Memory B cell (primary cell): ENCODE measurements around the gene OR6M1.

Source experiments
- ATAC-seq: fragments of 150-1000 bp; cut with Tn5 transposase; 2 replicates; pipeline ENCODE4 v1.10.0; 2021; ENCODE audit warnings: low read depth, mild to moderate bottlenecking, moderate library complexity
- DNase-seq, 2 donors: peaks; one replicate each; pipeline ENCODE4 v3.0.0; 2022; ENCODE audit warnings: low spot score in 2 of 2
- H3K27ac Mint-ChIP-seq: one replicate; pipeline ENCODE4 v1.8.0; 2022; ENCODE audit warnings: mild to moderate bottlenecking, moderate library complexity, mixed read lengths
- H3K27me3 Mint-ChIP-seq: one replicate; pipeline ENCODE4 v1.8.0; 2022; ENCODE audit warnings: mixed read lengths
- H3K36me3 Mint-ChIP-seq: one replicate; pipeline ENCODE4 v1.8.0; 2022; ENCODE audit warnings: mild to moderate bottlenecking, mixed read lengths
- H3K4me1 Mint-ChIP-seq: one replicate; pipeline ENCODE4 v1.8.0; 2022; ENCODE audit warnings: mixed read lengths
- H3K4me3 Mint-ChIP-seq: one replicate; pipeline ENCODE4 v1.8.0; 2022; ENCODE audit warnings: mild to moderate bottlenecking, moderate library complexity, mixed read lengths
- H3K9me3 Mint-ChIP-seq: one replicate; pipeline ENCODE4 v1.8.0; 2022; ENCODE audit warnings: mixed read lengths

Gene OR6M1

DNA sequence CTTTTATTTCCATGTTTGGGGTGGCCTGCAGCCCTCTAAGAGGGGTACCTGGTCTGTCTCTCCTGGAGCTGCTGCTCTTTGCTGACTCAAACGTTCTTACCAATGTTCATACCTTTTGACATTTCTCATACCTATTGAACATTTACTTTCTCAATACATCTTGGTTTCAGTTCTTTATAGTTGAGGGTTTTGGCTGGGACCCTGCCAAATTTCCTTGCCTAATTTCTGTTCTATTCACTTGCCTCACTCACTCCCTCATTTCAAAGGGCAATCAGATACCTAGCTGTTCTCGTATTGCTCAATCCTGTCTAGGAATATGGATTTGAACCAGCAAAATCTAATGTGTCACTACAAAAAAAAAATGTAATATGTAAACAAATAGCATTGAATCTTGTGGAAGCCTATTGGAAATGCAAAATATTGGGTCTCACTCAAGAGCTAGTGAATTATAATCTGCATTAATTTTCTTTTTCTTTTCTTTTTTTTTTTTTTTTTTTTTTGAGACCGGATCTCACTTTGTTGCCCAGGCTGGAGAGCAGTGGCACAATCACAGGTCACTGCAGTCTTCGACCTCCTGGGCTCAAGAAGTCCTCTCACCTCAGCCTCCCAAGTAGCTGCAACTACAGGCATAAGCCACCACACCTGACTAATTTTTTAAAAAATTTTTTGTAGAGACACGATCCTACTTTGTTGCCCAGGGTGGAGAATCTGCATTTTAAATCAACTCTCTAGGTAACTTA lies 7.5 kb downstream of the OR6M1 start:
- Mint-ChIP-seq H3K36me3 (no peaks in the 10 kb centered on the region), H3K4me1 (peaks cover 9% of the 10 kb centered on the region), H3K4me3 (no peak overlapping the region), H3K27me3 (peaks cover 2% of the 10 kb centered on the region), H3K27ac (no peak overlapping the region), H3K9me3 (no peaks in the 10 kb centered on the region)
- DNase-seq (no peak), ATAC-seq (no peak)

DNA sequence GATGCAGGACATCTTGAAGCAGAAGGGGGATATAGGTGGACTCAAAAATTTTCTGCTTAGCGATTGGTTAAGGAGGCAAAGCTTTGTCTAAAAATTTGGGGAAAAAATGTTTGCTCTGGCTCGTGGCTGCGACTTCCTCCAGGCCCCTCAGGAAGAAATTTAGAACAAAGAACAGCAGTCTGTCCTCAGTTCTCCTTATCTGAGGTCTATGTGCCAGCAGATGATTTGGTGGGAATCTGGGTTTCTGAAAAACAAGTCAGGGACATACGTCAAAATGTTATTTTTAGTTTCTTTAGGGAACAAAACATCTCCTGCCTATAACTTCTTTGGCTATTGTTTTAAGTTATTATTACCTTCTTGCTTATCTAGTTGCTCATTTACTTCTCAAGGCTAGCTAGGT lies 8.1 kb downstream of the OR6M1 start:
- DNase-seq (no peak), ATAC-seq (no peak)
- Mint-ChIP-seq H3K27me3 (peaks cover 2% of the 10 kb centered on the region), H3K27ac (no peak overlapping the region), H3K4me3 (no peak overlapping the region), H3K4me1 (peaks cover 9% of the 10 kb centered on the region), H3K36me3 (no peaks in the 10 kb centered on the region), H3K9me3 (no peaks in the 10 kb centered on the region)

DNA sequence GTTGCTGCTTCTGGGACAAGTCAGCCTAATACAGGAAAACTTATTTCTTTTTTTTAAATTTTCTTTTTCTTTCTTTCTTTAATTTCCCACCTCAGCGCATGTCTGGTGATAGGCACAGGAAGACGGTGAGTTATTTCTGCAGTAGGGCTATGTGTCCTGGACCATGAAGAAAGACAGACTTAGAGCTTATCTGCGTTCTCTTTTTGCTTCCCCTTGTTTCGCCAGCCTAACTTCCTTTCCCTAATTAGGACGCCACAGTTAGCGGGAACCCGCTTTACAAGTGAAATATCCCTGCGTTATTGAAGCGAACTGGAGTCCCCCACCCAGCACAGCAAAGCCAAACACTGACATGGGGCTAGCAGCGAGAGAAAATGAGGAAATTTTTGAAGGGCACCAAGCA lies 8.6 kb downstream of the OR6M1 start:
- Mint-ChIP-seq H3K4me3 (no peak overlapping the region), H3K9me3 (no peaks in the 10 kb centered on the region), H3K27ac (no peak overlapping the region), H3K27me3 (peaks cover 2% of the 10 kb centered on the region), H3K4me1 (peaks cover 9% of the 10 kb centered on the region), H3K36me3 (no peaks in the 10 kb centered on the region)
- ATAC-seq (no peak), DNase-seq (no peak)

DNA sequence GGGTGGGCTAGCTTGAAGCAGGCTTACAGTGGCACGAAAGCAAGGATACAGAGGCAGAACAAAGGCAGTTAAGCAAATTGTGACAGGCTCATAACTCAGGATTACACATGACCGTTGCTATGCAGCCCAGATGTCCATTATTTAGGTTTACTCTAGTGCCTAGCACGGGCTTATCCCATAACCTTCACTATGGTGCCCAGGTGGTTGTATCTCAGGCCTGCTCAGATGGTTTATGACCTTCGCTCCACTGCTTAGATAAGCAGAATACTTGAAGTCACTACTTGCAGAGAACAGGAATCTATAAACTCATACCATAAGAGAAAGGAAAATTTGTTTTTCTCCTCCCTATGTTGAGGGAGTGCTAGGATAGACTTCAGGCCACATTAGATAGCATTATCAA lies 9.0 kb downstream of the OR6M1 start:
- Mint-ChIP-seq H3K27me3 (peaks cover 2% of the 10 kb centered on the region), H3K4me1 (peaks cover 9% of the 10 kb centered on the region), H3K27ac (no peak overlapping the region), H3K4me3 (no peak overlapping the region), H3K9me3 (no peaks in the 10 kb centered on the region), H3K36me3 (no peaks in the 10 kb centered on the region)
- ATAC-seq (no peak), DNase-seq (no peak)

DNA sequence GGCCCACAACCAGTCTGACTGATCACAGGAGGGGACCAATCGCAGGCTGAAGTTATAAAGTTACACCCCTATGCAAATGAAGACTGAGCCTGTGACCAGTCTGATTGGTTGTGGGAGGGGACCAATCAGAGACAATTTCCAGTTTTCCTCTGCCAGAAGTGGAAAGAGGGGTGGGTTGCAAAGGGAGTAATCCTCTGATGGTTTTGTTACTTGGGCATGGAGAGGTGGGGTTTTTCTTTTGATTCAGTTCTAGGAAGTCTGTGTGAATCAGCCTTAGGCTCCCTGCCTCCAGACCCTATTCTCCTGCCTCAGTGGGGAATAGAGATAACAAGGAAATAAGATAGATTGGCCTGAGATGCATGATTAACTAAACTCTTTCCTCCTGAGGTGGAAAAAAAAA lies 9.9 kb downstream of the OR6M1 start:
- ATAC-seq, result no peak

DNA sequence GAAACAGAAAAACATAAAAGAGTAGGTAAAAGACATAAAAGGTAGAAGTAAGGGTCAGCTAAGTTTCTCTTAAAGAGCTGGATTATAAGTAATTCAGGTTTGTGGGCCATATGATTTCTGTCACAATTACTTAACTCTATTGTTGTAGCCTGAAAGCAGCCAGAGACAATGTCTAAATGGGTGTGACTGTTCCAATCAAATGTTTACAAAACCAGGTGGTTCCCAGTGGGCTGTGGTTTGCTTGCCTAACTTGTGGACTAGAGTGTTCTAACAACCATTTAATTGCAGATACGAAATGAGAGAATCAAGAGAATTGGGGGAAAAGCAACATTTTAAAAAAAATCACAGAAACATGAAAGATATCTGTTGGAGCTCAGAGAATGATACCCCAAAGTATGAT lies 22.6 kb downstream of the OR6M1 start:
- Mint-ChIP-seq H3K4me1 (no peaks in the 10 kb centered on the region), H3K27me3 (peaks cover 6% of the 10 kb centered on the region), H3K36me3 (no peaks in the 10 kb centered on the region), H3K27ac (no peak overlapping the region), H3K9me3 (peaks cover 3% of the 10 kb centered on the region), H3K4me3 (no peak overlapping the region)
- no peak for ATAC-seq
- DNase-seq, result no peak

More for the DNA sequence above, 9.9 kb downstream of the OR6M1 start:
- Mint-ChIP-seq H3K36me3 (no peaks in the 10 kb centered on the region), H3K4me1 (peaks cover 9% of the 10 kb centered on the region), H3K4me3 (no peak overlapping the region), H3K9me3 (peaks cover 1% of the 10 kb centered on the region), H3K27me3 (peaks cover 2% of the 10 kb centered on the region), H3K27ac (no peak overlapping the region)
- no peak for DNase-seq

DNA sequence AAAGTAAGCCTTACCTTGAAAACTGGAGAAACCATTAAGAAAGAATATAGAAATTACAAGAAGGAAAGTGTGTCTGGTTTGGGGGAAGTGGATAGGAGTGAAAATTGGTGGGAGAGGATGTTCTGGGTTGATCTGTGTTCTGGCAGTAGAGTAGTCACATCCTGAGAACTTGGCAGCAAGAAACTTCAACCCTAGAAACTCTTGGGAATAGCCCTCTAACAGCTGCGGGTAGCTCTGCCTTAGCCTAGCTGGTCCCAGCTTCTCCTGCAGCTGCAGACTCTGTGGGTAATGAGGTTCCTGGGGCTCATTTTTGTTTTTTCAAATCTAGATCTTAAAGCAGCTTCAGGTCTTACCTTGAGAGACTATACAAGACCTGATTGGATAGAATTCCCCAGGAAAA lies 27.6 kb downstream of the OR6M1 start:
- H3K4me3 Mint-ChIP-seq, result no peak overlapping the region
- peaks cover 3% of the 10 kb centered on the region for H3K4me1 Mint-ChIP-seq
- ATAC-seq, result no peak
- H3K36me3 Mint-ChIP-seq, result no peaks in the 10 kb centered on the region
- no peak for DNase-seq
- peaks cover 1% of the 10 kb centered on the region for H3K9me3 Mint-ChIP-seq
- no peak overlapping the region for H3K27ac Mint-ChIP-seq
- H3K27me3 Mint-ChIP-seq, result peaks cover 5% of the 10 kb centered on the region

DNA sequence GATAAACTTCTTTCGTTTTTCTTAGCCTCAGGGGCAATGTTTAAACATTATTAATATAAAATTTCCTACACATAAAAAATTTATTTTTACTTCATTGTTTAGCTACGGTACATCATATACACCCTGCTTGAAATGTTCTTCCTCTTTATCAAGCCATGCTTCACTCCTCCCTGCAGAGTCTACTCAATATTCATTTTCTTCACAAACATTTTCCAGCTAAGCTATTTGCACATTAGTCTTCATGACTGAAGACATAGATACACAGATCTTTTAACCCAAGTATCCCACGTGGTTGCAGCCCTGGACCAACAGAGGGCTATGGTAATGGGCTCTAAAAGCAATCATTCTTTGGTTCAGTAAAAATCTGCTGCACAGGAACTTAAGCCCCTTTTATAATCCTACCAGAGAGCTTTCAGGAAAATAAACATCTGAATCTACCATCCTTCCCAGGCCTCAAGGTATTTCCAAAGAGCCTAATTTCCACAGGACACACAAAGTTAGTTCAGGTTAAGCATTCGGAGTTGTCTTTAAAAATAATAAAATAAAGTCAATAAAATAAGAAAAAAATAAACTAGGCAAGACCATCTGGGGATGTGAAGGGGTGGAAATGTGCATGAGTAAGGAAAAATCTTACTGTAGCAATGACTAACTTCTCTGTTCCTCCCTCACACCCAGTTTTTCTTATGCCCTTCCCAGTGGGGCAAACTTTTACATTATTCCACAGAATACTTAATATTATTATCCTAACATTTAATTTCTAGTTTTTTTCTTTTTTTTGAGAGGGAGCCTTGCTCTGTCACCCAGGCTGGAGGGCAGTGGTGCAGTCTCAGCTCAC lies 30.2 kb downstream of the OR6M1 start:
- Mint-ChIP-seq H3K27ac (no peak overlapping the region), H3K4me1 (peaks cover 3% of the 10 kb centered on the region), H3K4me3 (no peak overlapping the region), H3K27me3 (peaks cover 5% of the 10 kb centered on the region), H3K36me3 (no peaks in the 10 kb centered on the region), H3K9me3 (peaks cover 1% of the 10 kb centered on the region)
- ATAC-seq, result no peak
- DNase-seq, result no peak

DNA sequence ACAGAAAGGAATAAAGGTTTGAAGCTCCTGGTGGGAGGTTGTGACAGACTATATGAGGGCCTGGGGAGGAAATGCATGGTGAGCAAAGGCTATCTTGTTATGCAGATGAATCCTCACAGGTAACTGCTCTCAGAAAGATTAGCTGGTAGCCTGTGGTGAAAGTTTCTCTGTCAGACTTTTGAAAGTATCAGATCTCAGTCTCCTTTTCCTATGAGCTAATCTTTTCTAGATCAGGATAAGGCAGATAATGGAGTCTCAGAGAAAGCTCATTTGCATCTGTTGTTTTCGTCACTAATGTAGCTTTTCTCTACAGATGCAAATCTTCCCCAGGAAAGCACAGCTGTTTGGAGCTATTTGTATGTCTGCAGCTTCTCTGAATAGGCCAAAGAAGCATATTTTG lies 30.9 kb downstream of the OR6M1 start:
- H3K4me1 Mint-ChIP-seq, result peaks cover 3% of the 10 kb centered on the region
- ATAC-seq, result no peak
- peaks cover 1% of the 10 kb centered on the region for H3K9me3 Mint-ChIP-seq
- H3K27ac Mint-ChIP-seq, result no peak overlapping the region
- no peaks in the 10 kb centered on the region for H3K36me3 Mint-ChIP-seq
- H3K27me3 Mint-ChIP-seq, result peaks cover 5% of the 10 kb centered on the region
- H3K4me3 Mint-ChIP-seq, result no peak overlapping the region
- DNase-seq, result no peak

DNA sequence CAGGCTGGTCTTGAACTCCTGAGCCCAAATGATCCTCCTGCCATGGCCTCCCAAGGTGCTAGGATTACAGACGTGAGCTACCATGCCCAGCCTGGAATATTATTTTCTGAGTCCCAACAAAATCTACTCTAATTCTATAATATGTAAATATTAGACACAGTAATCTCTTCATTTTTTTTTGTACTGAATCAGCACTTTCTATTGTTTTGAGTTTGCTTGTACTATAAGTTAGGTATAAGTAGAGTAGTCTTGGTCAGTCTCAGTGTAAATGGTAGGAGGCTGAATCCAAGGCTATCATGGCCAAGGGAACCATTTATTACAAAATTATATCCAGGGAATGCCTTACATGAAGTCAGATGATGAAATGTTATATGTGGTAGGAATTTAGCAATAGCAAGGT lies 32.2 kb downstream of the OR6M1 start:
- DNase-seq (no peak), ATAC-seq (no peak)
- peaks cover 3% of the 10 kb centered on the region for H3K4me1 Mint-ChIP-seq
- no peak overlapping the region for H3K4me3 Mint-ChIP-seq
- H3K27ac Mint-ChIP-seq, result no peak overlapping the region
- peaks cover under 1% of the 10 kb centered on the region for H3K27me3 Mint-ChIP-seq
- peaks cover 1% of the 10 kb centered on the region for H3K9me3 Mint-ChIP-seq
- H3K36me3 Mint-ChIP-seq, result no peaks in the 10 kb centered on the region

DNA sequence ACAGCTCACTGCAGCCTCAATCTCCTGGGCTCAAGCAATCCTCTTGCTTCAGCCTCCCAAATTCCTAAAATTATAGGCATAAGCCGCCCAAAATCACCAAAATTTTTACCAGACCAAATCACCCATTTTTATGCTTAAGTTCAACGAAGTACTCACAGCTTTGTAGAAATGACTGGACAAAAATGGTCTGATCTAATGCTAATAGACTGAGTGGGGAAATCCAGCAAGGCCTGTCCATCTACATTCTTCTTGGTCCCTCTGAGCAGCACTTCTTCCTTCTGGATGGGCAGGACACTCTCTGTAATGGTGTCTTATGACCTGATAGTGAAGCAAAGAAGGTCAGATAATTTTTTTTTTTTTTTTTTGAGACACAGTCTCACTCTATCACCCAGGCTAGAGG lies 33.1 kb downstream of the OR6M1 start:
- no peak overlapping the region for H3K4me3 Mint-ChIP-seq
- ATAC-seq (no peak), DNase-seq (no peak)
- H3K4me1 Mint-ChIP-seq, result peaks cover 3% of the 10 kb centered on the region
- H3K9me3 Mint-ChIP-seq, result peaks cover 1% of the 10 kb centered on the region
- H3K36me3 Mint-ChIP-seq, result no peaks in the 10 kb centered on the region
- H3K27me3 Mint-ChIP-seq, result peaks cover under 1% of the 10 kb centered on the region
- no peak overlapping the region for H3K27ac Mint-ChIP-seq

DNA sequence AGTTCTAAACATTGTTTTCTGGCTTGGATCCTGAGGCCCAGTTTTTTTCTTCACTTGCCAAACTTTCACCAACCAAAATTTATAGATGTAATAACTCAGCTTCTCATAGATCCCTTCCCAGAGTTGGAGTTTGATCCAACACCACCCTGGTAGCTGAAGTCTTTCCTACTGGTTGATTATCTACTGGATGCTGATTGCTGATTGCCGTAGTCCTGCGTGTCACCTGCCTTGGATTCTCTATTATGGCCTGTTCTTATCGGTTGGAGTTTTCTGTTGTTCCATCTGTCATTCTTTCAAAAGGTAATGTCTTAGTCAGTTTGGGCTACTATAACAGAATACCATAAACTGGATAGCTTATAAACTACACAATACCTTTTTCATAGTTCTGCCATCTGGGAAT lies 34.5 kb downstream of the OR6M1 start:
- peaks cover 1% of the 10 kb centered on the region for H3K9me3 Mint-ChIP-seq

DNA sequence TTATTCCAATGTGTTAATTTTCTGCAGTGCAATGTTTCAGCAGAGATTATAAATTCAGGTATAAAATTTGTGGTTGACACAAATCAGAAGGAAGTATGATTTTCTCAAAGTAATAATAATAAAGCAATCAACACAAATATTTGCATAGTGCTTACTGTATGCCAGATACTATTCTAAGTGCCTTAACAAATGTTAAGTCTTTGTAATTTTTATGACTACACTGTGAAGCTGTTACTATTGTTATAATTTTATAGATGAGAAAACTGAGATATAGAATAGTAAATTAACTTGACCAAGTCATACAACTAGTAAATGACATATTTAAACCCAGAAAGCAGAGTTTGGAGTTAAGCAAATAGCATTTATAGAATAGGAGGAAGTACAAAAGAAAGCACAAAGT lies 35.4 kb downstream of the OR6M1 start:
- no peak for ATAC-seq
- Mint-ChIP-seq H3K4me3 (no peak overlapping the region), H3K36me3 (no peaks in the 10 kb centered on the region), H3K9me3 (peaks cover 1% of the 10 kb centered on the region), H3K27me3 (peaks cover 5% of the 10 kb centered on the region), H3K27ac (no peak overlapping the region), H3K4me1 (peaks cover under 1% of the 10 kb centered on the region)
- DNase-seq, result no peak

More for the DNA sequence above, 34.5 kb downstream of the OR6M1 start:
- H3K27ac Mint-ChIP-seq, result no peak overlapping the region
- no peaks in the 10 kb centered on the region for H3K36me3 Mint-ChIP-seq
- H3K27me3 Mint-ChIP-seq, result peaks cover 3% of the 10 kb centered on the region
- no peak overlapping the region for H3K4me3 Mint-ChIP-seq
- ATAC-seq (no peak), DNase-seq (no peak)
- peaks cover 3% of the 10 kb centered on the region for H3K4me1 Mint-ChIP-seq

DNA sequence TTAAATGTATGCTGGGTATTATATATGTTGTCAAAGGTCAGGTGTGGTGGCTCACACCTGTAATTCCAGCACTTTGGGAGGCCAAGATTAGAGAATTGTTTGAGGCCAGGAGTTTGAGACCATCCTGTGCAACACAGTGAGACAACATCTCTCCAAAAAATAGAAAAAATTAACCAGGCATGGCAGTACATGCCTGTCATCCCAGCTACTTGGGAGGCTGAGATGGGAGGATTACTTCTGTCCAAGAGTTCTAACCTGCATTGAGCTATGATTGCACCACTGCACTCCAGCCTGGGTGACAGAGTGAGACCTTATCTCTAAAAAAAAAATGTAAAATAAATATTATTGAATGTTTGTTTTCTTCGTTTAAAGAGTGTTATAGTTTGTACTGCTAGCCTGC lies 40.5 kb downstream of the OR6M1 start:
- peaks cover 6% of the 10 kb centered on the region for H3K36me3 Mint-ChIP-seq
- H3K4me1 Mint-ChIP-seq, result no peaks in the 10 kb centered on the region
- H3K9me3 Mint-ChIP-seq, result peaks cover 13% of the 10 kb centered on the region
- no peak for ATAC-seq
- H3K27ac Mint-ChIP-seq, result no peak overlapping the region
- no peak overlapping the region for H3K4me3 Mint-ChIP-seq
- no peak for DNase-seq
- peaks cover 6% of the 10 kb centered on the region for H3K27me3 Mint-ChIP-seq
